ENCODE results near the gene FAM47E.

DNA sequence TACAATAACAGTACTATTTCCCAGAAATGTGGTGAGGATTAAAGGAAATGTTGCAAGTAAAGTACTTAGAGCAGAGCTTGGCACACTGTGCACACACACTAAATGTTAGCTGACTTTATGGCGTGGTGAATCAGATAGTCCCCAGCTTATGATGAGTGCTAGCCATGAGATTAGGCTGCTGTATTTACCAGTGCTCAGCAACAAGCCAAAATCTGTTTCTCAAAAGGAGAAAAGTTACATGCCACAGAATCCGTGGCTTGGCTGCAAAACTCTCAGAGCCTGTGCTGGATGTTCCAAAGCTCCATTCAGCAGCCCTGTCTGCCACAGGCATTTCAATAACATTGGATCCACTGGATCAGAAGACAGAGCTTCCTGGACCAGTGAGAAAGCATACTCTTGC is 42.3 kb downstream of the FAM47E start:
- no peak for TF ChIP-seq EZH2phosphoT487 (IDR thresholded peaks at IDR 0.05; ENCODE audit: low read depth)
- TF ChIP-seq, protein P1, sequence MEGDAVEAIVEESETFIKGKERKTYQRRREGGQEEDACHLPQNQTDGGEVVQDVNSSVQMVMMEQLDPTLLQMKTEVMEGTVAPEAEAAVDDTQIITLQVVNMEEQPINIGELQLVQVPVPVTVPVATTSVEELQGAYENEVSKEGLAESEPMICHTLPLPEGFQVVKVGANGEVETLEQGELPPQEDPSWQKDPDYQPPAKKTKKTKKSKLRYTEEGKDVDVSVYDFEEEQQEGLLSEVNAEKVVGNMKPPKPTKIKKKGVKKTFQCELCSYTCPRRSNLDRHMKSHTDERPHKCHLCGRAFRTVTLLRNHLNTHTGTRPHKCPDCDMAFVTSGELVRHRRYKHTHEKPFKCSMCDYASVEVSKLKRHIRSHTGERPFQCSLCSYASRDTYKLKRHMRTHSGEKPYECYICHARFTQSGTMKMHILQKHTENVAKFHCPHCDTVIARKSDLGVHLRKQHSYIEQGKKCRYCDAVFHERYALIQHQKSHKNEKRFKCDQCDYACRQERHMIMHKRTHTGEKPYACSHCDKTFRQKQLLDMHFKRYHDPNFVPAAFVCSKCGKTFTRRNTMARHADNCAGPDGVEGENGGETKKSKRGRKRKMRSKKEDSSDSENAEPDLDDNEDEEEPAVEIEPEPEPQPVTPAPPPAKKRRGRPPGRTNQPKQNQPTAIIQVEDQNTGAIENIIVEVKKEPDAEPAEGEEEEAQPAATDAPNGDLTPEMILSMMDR (IDR thresholded peaks at IDR 0.05; ENCODE audit: low read depth, low read length): no peak

All from OCI-LY3 (cell line).